Mucosa of descending colon (tissue), 3 donors: ENCODE data around the gene APBA2. TPM values are rescaled to one million over a fixed set of nuclear protein-coding genes. Genes with fewer than 3 reads are reported as not detected.

Experiments used
- ATAC-seq: fragments of 200-7000 bp; cut with Tn5 transposase; one replicate; pipeline ENCODE4 v1.9.1; 2020; ENCODE audit warnings: mild to moderate bottlenecking, moderate library complexity
- DNase-seq, 3 donors: peaks; one replicate each; pipeline ENCODE4 v3.0.0-alpha.2; 2020
- H3K36me3 ChIP-seq: fragments of 200-600 bp; one replicate; pipeline ENCODE4 v1.8.0; 2021; ENCODE audit warnings: low read depth, mild to moderate bottlenecking
- H3K4me1 ChIP-seq: fragments of 200-600 bp; one replicate; pipeline ENCODE4 v1.8.0; 2021; ENCODE audit warnings: low read depth, mild to moderate bottlenecking
- H3K4me3 ChIP-seq: fragments of 200-600 bp; one replicate; pipeline ENCODE4 v1.8.0; 2021; ENCODE audit warnings: mild to moderate bottlenecking
- H3K9me3 ChIP-seq: fragments of 200-600 bp; one replicate; pipeline ENCODE4 v1.8.0; 2021; ENCODE audit warnings: mild to moderate bottlenecking
- CTCF ChIP-seq: fragments of 200-600 bp; IDR thresholded peaks from one replicate; pipeline ENCODE4 v1.8.0; 2022; ENCODE audit warnings: antibody characterized with exemption, mild to moderate bottlenecking
- intact Hi-C, 2 donors: fragments of 100-400 bp; cut with DNase I in 1 of 2; cut with micrococcal nuclease in 1 of 2; formaldehyde crosslinking; loops; one replicate each; pipeline versions ENCODE4 v1.11.0 to v1.11.1; 2022; cut with DNase I, micrococcal nuclease
- total RNA-seq, 3 donors: library from RNA; stranded (reverse); fragmentation: NEBNext Ultra II Directional in 2 of 3; extraction: Animal tissue kit (Norgen Biotek cat#: 25700) in 2 of 3; gene quantifications; one replicate each; pipeline versions ENCODE4 v1.2.1 to v1.2.4, GENCODE V29; 2021 to 2023
- donor health status: DM: no; HTN: no; CAD: no; lungs with moderate emphysema.
- donor health status: DM: no; HTN: no; CAD: no.
- donor health status: DM: no; HTN: yes; CAD: no.

APBA2 gene
- total RNA-seq, 3 donors from 2014 or later: 0.69 to 2.0 (median 1.2) TPM

GRCh38 chr15:29092376-29093064, 206.7 kb downstream of the APBA2 start:
- no peak for DNase-seq
- Histone ChIP-seq H3K9me3 (no peaks in the 10 kb centered on the region), H3K4me1 (no peaks in the 10 kb centered on the region), H3K4me3 (no peak overlapping the region), H3K36me3 (no peaks in the 10 kb centered on the region)
- TF ChIP-seq CTCF: no peak
- ATAC-seq: no peak
- intact Hi-C loops: no loop called here

- no peak for DNase-seq
- Histone ChIP-seq H3K36me3 (no peaks in the 10 kb centered on the region), H3K9me3 (no peaks in the 10 kb centered on the region), H3K4me3 (no peak overlapping the region), H3K4me1 (no peaks in the 10 kb centered on the region)
- TF ChIP-seq CTCF: no peak
- ATAC-seq: no peak
- intact Hi-C loops: no loop called here
These were observed 207.3 kb downstream of the APBA2 start for GRCh38 chr15:29093065-29093435.

- no peaks in the 10 kb centered on the region for H3K36me3 ChIP-seq
- intact Hi-C loops: no loop called here
- TF ChIP-seq CTCF: no peak
- H3K9me3 ChIP-seq: no peaks in the 10 kb centered on the region
- H3K4me1 ChIP-seq: no peaks in the 10 kb centered on the region
- H3K4me3 ChIP-seq: no peak overlapping the region
- ATAC-seq (no peak), DNase-seq (no peak)
These were observed 208.0 kb downstream of the APBA2 start for GRCh38 chr15:29093696-29094343.

- DNase-seq (no peak), ATAC-seq (no peak)
- Histone ChIP-seq H3K9me3 (no peaks in the 10 kb centered on the region), H3K4me1 (no peaks in the 10 kb centered on the region), H3K4me3 (no peak overlapping the region), H3K36me3 (no peaks in the 10 kb centered on the region)
- no peak for TF ChIP-seq CTCF
- intact Hi-C loops: no loop called here
These were observed 208.9 kb downstream of the APBA2 start for GRCh38 chr15:29094711-29095110.

GRCh38 chr15:29095746-29096145, 210.0 kb downstream of the APBA2 start:
- DNase-seq (no peak), ATAC-seq (no peak)
- Histone ChIP-seq H3K36me3 (no peaks in the 10 kb centered on the region), H3K4me3 (no peak overlapping the region), H3K4me1 (no peaks in the 10 kb centered on the region), H3K9me3 (no peaks in the 10 kb centered on the region)
- TF ChIP-seq CTCF: no peak
- intact Hi-C loops: no loop called here
